ENCODE results near the gene HPCAL4.

The HPCAL4 gene

DNA sequence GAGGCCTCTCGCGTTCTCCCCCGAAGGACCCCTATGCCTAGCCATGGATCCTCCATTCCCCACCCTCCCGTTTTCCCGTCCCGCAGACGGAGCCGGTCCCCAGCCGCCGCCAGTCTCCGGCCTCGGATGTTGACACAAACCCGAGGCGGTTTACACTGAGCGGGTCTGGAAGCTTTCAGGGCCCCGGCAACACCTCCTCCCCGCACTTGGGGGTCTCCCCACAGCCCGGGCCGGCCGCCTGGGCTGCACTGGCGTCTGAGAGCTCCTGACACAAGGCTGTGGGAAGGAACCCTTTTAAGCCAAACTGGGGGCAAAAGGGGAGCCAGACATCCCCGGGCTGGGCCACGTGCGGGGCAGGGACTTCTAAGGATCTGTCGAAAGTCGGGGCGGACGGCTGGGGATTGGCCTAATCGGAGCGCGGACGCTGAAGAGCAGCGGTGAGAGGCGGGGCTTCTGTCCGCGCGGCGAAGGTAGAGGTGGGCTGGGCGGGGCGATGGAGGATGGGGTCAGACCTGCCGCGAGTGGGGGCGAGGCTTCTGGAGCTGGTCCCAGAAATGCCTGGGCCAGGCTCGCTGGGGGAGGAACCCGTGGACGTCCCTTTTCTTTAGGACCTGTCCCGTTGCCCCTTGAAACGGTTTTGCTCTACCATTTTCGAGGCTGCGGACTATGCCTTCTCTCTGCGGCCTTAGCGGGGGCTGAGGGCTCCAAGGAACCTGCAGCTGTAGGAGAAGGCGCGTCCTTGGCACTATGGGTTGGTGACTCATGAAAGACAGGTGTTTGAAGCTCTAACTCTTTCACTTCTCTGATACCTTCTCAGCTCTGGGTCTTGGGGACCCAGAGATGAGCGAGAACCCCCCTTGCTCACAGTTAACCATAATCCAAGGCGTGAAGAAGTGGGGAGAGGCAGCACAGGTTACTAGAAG, 1.2 kb upstream of the HPCAL4 start:
- TF ChIP-seq GATA2 (IDR thresholded peaks at IDR 0.05; ENCODE audit: low read depth, low read length) (no peak), GATA3 (IDR thresholded peaks at IDR 0.05; ENCODE audit: low read depth, low read length) (no peak)

DNA sequence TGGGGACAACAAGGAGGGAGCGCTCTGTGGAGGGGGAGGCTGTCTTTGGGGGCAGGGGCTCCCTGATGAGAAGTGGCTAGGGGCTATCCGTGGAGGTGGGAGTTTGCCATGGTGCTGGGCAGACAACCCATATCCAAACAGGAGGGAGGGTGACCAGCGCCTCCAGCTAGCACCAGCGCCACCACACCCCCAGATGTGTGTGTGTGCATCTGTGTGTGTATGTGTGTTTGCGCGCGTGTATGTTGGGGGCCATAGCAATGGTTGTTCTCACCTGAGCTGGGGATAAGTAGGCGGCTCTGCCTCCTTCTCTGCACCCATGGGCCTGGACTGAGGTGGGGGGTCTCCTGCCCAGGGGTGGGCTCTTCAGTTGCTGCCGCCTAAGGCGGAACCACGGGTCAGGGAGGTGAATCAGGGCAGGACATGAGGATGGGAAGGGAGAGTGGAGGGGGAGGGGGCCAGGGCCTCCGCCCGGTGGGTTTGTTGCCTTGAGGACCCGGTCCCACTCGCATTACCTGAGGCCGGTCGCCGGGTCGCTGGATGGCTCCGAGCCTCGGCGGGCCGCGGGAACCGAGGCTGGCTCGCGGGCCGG, 345 bp downstream of the HPCAL4 start:
- TF ChIP-seq GATA2 (IDR thresholded peaks at IDR 0.05; ENCODE audit: low read depth, low read length) (no peak), GATA3 (IDR thresholded peaks at IDR 0.05; ENCODE audit: low read depth, low read length) (no peak)

DNA sequence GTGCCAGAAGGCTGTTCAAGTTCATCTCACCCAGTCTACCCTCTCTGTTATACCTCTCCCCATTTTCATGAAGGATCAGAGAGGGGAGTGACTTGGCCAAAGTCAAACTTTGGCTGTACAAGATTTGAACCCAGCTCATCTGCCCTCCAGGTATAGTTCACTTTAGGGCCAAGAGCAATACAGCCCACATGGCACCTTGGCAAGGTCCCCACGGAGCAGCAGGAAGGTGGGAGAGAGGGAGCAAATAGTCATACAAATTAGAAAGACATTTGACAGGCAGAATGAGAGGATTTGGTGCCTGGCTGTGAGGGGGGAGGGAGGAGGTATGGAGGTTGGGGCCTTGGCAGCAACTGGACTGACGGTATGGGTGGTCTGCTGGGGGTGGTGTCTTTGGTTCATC, 1.0 kb downstream of the HPCAL4 start:
- TF ChIP-seq GATA3 (IDR thresholded peaks at IDR 0.05; ENCODE audit: low read depth, low read length) (no peak), GATA2 (IDR thresholded peaks at IDR 0.05; ENCODE audit: low read depth, low read length) (no peak)

DNA sequence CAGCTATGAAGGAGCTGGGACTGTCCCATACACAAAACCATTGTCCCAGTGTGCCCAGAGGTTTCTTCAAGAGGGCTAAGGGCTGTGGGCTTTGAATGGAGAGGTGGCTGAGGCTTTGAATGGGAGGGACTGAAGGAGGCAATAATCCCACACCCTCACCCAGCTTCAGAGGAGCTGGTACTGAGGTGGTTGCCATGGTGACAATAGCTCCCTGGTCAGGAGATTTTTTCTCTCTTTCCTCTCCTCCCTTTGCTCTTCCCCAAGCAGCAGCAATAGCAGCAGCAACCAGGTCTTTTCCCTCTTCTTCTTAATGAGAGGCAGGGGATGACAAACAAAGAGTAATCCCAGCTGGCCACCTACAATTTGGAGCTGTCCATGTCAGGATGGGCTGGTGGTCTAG, 1.6 kb downstream of the HPCAL4 start:
- TF ChIP-seq GATA3 (IDR thresholded peaks at IDR 0.05; ENCODE audit: low read depth, low read length) (no peak), GATA2 (IDR thresholded peaks at IDR 0.05; ENCODE audit: low read depth, low read length) (no peak)

DNA sequence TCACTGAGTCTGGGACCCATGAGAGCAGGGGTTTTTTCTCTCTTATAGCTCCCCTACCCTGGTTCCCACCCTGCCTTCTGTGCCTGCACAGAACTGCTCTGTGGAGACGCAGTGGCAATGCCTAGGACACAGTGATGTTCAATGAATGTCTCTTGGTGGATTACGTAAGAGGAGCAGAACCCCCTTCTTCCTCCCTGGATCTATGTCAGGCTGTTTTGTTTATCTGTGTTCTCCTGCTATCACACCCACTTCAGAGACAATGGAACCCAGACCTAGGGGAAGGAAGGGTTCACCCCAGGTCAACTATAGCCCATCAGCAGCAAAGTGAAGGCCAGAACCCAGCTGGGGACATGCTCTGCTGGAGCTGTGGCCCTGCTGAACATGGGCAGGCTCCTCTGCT, 2.0 kb downstream of the HPCAL4 start:
- no peak for TF ChIP-seq GATA3 (IDR thresholded peaks at IDR 0.05; ENCODE audit: low read depth, low read length)
- no peak for TF ChIP-seq GATA2 (IDR thresholded peaks at IDR 0.05; ENCODE audit: low read depth, low read length)

DNA sequence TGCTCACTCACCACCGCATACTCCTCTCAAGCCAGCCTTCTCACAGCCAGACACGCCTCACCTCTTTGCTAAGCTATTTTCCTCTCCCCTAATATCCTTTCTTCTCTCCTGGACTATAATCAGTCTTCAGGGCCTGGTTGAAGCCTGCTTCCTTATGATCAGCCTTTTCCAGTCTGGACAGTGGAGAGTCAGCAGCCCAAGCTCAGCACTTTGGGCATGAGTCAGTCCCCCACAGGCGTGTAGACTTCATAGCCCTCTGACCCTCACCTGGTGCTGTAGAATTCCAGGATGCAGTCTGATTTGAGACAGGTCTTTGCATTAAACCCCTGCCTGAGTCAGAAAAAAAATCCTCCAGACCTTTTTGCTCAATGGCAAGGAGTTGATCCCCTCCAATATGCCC, 2.5 kb downstream of the HPCAL4 start:
- no peak for TF ChIP-seq GATA2 (IDR thresholded peaks at IDR 0.05; ENCODE audit: low read depth, low read length)
- TF ChIP-seq GATA3 (IDR thresholded peaks at IDR 0.05; ENCODE audit: low read depth, low read length): no peak

DNA sequence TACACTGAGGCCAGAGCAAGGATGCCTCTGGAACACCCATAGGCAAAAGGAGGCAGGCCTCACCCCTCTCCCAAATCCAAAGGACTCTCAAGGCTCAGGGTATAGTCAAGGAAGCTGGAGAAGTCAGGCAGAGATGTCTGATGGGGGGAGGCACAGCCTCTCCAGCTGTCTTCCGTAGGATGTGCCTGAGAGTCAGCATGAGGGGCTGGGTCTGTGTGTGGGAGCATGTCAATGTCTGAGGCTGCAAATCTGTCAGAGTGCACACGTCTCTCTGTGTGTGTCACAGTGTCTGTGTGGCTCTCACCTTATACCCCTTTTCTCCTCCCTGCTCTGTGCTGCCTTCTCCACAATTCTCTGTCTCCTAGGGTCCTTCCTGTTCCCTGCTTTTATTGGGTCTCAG, 4.0 kb downstream of the HPCAL4 start:
- TF ChIP-seq GATA2 (IDR thresholded peaks at IDR 0.05; ENCODE audit: low read depth, low read length): no peak
- no peak for TF ChIP-seq GATA3 (IDR thresholded peaks at IDR 0.05; ENCODE audit: low read depth, low read length)

DNA sequence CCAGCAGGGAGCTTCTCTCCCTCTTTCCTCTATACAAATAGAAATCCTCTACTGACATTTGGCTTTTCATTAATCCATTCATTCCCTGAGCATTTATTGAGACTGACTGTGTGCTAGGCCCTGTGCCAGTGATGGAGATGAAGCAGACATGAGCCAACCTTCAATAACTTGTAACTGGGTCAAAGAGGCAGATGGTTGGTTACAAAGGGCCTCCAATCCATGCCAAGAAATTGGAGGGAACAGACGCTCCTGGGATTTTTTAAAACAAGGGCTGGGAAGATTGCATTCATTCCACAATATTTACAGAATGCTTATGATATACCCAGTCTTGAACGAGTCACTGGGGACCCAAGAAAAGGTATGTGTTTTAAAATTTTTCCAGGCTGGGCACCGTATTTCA, 6.2 kb downstream of the HPCAL4 start:
- TF ChIP-seq GATA3 (IDR thresholded peaks at IDR 0.05; ENCODE audit: low read depth, low read length): no peak
- no peak for TF ChIP-seq GATA2 (IDR thresholded peaks at IDR 0.05; ENCODE audit: low read depth, low read length)

DNA sequence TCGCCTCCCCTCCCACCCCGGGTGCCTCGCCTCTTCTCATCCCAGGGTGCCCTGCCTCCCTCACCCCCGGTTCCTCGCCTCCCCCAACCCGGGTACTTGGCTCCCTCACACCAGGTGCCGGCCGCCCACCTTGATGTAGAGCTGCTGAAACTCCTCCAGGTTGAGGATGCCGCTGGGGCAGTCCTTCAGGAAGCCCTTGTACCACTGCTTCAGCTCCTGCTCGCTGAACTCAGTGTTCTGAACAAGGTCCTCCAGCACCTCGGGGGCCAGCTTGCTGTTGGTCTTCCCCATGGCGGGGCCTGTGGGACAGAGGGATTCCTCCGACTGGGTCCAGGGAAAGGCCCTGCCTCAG, 6.9 kb downstream of the HPCAL4 start:
- TF ChIP-seq GATA2 (IDR thresholded peaks at IDR 0.05; ENCODE audit: low read depth, low read length) (no peak), GATA3 (IDR thresholded peaks at IDR 0.05; ENCODE audit: low read depth, low read length) (no peak)

DNA sequence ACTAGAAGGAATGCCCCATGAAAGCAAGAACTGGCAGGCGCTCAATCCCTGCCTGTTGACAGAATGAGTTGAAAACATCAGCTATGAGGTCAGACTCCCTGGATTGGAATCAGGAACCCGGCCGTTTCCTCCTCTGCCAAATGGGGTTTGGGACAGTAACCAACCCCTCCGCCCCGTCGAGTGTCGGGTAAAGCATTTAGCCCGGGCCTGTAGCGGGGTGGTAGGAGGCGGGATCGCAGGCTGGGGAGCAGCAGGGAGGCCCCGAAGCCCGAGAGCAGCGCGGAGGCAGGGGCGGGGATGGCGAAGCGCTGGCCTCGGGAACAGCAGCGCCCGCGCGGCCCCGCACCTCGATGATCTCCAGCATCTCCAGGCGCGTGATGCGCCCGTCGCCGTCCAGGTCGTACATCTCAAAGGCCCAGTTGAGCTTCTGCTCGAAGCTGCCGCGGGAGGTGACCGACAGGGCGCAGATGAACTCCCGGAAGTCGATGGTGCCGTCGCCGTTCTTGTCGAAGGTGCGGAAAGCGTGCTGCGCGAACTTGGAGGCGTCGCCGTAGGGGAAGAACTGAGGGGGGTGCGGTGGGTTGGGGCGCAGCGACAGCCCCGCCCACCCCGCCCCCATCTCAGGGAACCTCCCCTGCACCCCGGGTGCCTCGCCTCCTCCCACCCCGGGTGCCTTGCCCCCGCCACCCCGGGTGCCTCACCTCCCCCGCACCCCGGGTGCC, 7.5 kb downstream of the HPCAL4 start:
- no peak for TF ChIP-seq GATA3 (IDR thresholded peaks at IDR 0.05; ENCODE audit: low read depth, low read length)
- no peak for TF ChIP-seq GATA2 (IDR thresholded peaks at IDR 0.05; ENCODE audit: low read depth, low read length)

DNA sequence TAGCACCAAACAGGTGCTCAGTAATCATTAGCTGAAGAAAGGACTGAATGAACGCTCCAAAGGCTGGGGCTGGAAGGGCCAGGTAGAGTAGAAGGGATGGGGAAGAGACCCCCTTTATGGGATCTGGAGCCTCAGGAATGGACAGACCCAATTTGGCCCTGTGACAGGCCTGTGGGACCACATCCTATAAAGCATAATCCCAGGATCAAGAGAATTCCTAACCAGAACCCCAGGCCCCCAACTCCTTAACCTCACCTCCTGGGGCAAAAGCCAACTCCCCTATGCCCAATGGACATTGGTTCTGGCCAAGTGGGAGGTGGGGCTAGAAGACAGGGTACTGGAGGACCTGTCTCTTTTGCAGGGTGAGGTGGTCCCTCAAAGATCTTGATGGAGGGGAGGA, 9.2 kb downstream of the HPCAL4 start:
- TF ChIP-seq GATA2 (IDR thresholded peaks at IDR 0.05; ENCODE audit: low read depth, low read length) (no peak), GATA3 (IDR thresholded peaks at IDR 0.05; ENCODE audit: low read depth, low read length) (no peak)

DNA sequence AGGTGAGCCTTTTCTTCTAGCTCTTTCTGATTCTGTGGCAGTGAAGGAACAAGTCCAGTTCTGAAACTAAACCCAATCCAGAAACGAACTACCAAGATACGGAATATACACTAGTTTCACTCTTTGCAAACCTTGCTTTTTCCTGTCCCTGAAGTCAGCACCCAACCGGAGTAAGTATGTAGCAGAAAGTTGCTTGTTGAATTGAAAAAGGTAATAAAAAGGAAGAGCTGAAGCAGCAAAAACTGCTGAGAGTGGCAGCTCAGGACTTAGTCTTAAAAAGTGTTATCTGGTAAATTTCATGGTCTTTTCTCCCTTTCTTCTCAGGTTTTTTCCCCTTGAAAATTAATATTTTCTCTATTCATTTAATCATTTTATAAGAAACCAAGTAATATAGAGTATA, 9.9 kb downstream of the HPCAL4 start:
- TF ChIP-seq GATA2 (IDR thresholded peaks at IDR 0.05; ENCODE audit: low read depth, low read length) (no peak), GATA3 (IDR thresholded peaks at IDR 0.05; ENCODE audit: low read depth, low read length) (no peak)

DNA sequence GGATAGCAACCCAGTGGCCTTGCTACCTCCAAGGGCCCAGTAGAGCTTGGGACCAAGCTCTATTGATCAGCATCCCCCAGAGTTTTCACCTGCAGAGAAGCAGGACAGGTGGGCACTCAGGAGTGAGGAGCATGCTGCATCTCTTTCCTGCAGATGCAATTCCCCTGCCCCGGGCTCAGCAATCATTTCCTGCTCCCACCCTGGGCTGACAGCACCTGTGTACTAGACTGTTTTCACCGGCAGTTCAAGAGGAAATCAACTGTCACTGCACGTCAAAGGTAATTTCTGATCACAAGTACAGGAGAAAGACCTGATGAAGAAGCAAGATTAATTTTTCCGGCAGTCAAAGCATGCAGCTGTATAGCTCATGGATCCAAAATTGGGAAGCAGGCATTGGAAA, 10.5 kb downstream of the HPCAL4 start:
- no peak for TF ChIP-seq GATA3 (IDR thresholded peaks at IDR 0.05; ENCODE audit: low read depth, low read length)
- TF ChIP-seq GATA2 (IDR thresholded peaks at IDR 0.05; ENCODE audit: low read depth, low read length): no peak

DNA sequence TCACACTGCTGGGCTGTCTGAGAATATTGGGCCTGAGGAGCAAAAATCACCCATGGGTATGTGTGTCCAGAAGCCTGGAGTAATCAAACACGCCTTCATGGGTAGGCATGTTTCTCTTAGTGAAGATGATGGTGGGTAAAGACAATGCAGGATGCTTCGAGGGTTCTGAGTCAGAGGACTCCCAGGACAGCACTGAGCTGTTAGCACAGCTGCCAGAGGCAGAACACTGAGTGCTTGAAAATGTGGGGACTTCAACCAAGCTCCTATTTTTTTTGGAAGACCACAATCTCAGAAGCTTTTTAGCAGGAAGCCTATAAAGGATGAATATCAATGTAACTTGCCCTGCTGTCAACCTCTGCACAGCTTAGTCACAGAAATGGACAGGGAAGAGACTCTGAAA, 11.4 kb downstream of the HPCAL4 start:
- TF ChIP-seq GATA3 (IDR thresholded peaks at IDR 0.05; ENCODE audit: low read depth, low read length): no peak
- TF ChIP-seq GATA2 (IDR thresholded peaks at IDR 0.05; ENCODE audit: low read depth, low read length): no peak

DNA sequence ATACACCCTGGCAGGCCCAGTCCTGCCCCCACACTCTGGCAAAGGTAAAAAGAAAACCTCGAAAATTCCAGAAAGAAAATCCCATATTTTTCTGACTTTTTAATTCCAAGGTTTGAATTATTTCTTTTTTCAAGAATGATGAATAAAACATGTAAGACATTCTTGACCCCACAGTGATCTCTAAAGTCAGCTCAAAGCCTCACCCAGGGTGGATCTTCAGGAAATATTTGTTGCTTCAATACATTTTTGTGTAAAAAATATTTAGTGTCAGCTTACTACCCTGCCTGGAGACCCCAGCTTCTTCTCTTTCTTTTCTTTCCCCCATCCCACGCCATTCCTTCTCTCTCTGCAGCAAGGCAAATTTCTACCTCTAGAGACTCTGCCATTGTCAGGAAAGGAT, 12.3 kb downstream of the HPCAL4 start:
- no peak for TF ChIP-seq GATA3 (IDR thresholded peaks at IDR 0.05; ENCODE audit: low read depth, low read length)
- TF ChIP-seq GATA2 (IDR thresholded peaks at IDR 0.05; ENCODE audit: low read depth, low read length): no peak
